Hepatocyte (in vitro differentiated cells): ENCODE data around the gene ATOH8. TPM values are rescaled to one million over a fixed set of nuclear protein-coding genes. Genes with fewer than 3 reads are reported as not detected.

ENCODE experiments used
- DNase-seq: peaks from one replicate; pipeline ENCODE4 v3.0.0-alpha.2; 2016; ENCODE audit warnings: low spot score
- H2AFZ ChIP-seq: fragments of 200-600 bp; sonication (generic); 2 replicates; pipeline ENCODE4 v1.6.0; 2016; ENCODE audit warnings: antibody characterized with exemption, mild to moderate bottlenecking
- H3K27ac ChIP-seq: fragments of 200-600 bp; sonication (generic); 2 replicates; pipeline ENCODE4 v1.5.1; 2016; ENCODE audit warnings: mild to moderate bottlenecking
- H3K27me3 ChIP-seq: fragments of 200-600 bp; sonication (generic); 2 replicates; pipeline ENCODE4 v1.6.1; 2016
- H3K36me3 ChIP-seq: fragments of 200-600 bp; sonication (generic); replicated peaks from 2 replicates; pipeline ENCODE4 v1.5.1; 2016; ENCODE audit warnings: low read depth; ENCODE audit not compliant: insufficient read depth
- H3K4me1 ChIP-seq: fragments of 200-600 bp; sonication (generic); 2 replicates; pipeline ENCODE4 v1.5.1; 2016; ENCODE audit warnings: mild to moderate bottlenecking, moderate library complexity; ENCODE audit not compliant: insufficient read depth
- H3K4me2 ChIP-seq: fragments of 200-600 bp; sonication (generic); 2 replicates; pipeline ENCODE4 v1.6.0; 2016
- H3K4me3 ChIP-seq: fragments of 200-600 bp; sonication (generic); 2 replicates; pipeline ENCODE4 v1.5.1; 2016; ENCODE audit warnings: mild to moderate bottlenecking
- H3K79me2 ChIP-seq: fragments of 200-600 bp; sonication (generic); 2 replicates; pipeline ENCODE4 v1.6.0; 2017; ENCODE audit warnings: mild to moderate bottlenecking
- H3K9me2 ChIP-seq: fragments of 200-600 bp; sonication (generic); replicated peaks from 2 replicates; pipeline ENCODE4 v1.6.0; 2017; ENCODE audit warnings: mild to moderate bottlenecking; ENCODE audit not compliant: insufficient read depth
- H3K9me3 ChIP-seq: fragments of 200-600 bp; sonication (generic); 2 replicates; pipeline ENCODE4 v1.5.1; 2016; ENCODE audit warnings: low read depth, mild to moderate bottlenecking
- H4K20me1 ChIP-seq: fragments of 200-600 bp; sonication (generic); 2 replicates; pipeline ENCODE4 v1.6.0; 2016; ENCODE audit warnings: mild to moderate bottlenecking; ENCODE audit not compliant: insufficient read depth, poor library complexity, severe bottlenecking
- EZH2 ChIP-seq: fragments of 200-600 bp; sonication (generic); IDR thresholded peaks from 2 replicates; pipeline ENCODE4 v1.6.1; 2016; ENCODE audit warnings: antibody characterized with exemption, mild to moderate bottlenecking, borderline replicate concordance
- EZH2phosphoT487 ChIP-seq: fragments of 200-600 bp; sonication (generic); IDR thresholded peaks from one replicate; pipeline ENCODE4 v1.6.1; 2018; ENCODE audit warnings: antibody characterized with exemption, mild to moderate bottlenecking, low read depth, moderate library complexity; ENCODE audit not compliant: unreplicated experiment, severe bottlenecking
- WGBS: methylation state at CpG from one replicate; pipeline ENCODE4 v1.1.6; 2016; ENCODE audit warnings: low lambda C conversion rate; ENCODE audit errors: missing lambda C conversion rate; 5-methylcytosine and 5-hydroxymethylcytosine counted together
- polyA plus RNA-seq: library from polyadenylated mRNA; unstranded; fragments of >200 nt; fragmentation: Nextera tagmentation; extraction: Ambion mirVana; gene quantifications from 2 replicates; pipeline ENCODE4 v1.2.1, GENCODE V29; 2016
- total RNA-seq: library from RNA; depleted of rRNA; stranded (reverse); fragments of >200 nt; gene quantifications from 2 replicates; pipeline ENCODE4 v1.2.3, GENCODE V29; 2014
- TF ChIP-seq, protein P1 (sequence below): fragments of 200-600 bp; sonication (generic); IDR thresholded peaks from 2 replicates; pipeline ENCODE4 v1.5.1; 2016; ENCODE audit warnings: antibody characterized with exemption, mild to moderate bottlenecking; ENCODE audit not compliant: poor library complexity

ATOH8 gene
- total and polyA plus RNA-seq, 2 experiments from 2014 or later: 1.3 to 2.0 TPM

DNA sequence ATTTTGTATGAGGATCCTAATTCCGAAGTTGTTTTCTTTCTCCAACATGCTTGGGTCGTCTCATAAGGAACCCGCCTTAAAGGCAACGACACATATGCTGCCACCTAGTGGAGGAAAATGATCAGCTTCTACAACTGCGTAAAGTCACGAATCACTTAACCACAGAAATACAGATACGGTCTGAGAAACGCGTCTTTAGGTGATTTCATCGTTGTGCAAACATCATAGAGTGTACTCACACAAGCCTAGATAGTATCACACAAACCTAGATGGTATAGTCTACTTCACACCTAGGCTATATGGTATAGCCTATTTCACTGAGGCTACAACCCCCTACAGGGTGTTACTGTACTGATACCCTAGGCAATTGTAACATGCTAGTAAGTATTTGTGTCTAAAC, 46.5 kb upstream of the ATOH8 start:
- Histone ChIP-seq H3K79me2 (no peaks in the 10 kb centered on the region), H3K36me3 (no peaks in the 10 kb centered on the region), H2AFZ (no peak overlapping the region), H4K20me1 (no peaks in the 10 kb centered on the region), H3K9me3 (no peaks in the 10 kb centered on the region), H3K4me3 (no peak overlapping the region), H3K4me2 (no peak overlapping the region), H3K27me3 (no peaks in the 10 kb centered on the region), H3K9me2 (no peaks in the 10 kb centered on the region), H3K27ac (no peak overlapping the region), H3K4me1 (no peaks in the 10 kb centered on the region)
- TF ChIP-seq EZH2phosphoT487 (no peak), EZH2 (no peak)
- TF ChIP-seq, protein P1, sequence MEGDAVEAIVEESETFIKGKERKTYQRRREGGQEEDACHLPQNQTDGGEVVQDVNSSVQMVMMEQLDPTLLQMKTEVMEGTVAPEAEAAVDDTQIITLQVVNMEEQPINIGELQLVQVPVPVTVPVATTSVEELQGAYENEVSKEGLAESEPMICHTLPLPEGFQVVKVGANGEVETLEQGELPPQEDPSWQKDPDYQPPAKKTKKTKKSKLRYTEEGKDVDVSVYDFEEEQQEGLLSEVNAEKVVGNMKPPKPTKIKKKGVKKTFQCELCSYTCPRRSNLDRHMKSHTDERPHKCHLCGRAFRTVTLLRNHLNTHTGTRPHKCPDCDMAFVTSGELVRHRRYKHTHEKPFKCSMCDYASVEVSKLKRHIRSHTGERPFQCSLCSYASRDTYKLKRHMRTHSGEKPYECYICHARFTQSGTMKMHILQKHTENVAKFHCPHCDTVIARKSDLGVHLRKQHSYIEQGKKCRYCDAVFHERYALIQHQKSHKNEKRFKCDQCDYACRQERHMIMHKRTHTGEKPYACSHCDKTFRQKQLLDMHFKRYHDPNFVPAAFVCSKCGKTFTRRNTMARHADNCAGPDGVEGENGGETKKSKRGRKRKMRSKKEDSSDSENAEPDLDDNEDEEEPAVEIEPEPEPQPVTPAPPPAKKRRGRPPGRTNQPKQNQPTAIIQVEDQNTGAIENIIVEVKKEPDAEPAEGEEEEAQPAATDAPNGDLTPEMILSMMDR: peak; percentile 89
- 6% methylated on average over 10 of the region's 10 CpGs for WGBS
- peak; percentile 93 for DNase-seq

DNA sequence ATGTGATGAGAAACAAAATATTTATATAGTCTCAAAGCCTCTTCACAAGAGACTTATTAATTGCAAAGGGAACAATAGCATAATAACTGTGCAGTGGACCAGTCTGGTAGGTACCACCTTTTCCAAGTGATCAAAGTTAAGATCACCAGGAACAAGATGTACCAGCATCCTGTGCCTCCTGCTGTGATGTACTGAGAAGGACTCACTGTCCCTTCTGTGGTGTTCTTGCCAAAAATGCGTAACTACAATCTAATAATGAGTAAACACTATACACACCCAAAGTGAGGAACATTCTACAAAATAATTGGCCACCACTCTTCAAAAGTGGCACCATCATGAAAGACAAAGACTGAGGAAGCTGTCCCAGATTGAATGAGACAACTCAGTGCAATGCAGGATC, 45.1 kb upstream of the ATOH8 start:
- Histone ChIP-seq H3K36me3 (no peaks in the 10 kb centered on the region), H4K20me1 (no peaks in the 10 kb centered on the region), H3K4me1 (peaks cover 5% of the 10 kb centered on the region), H3K27ac (no peak overlapping the region), H3K4me3 (no peak overlapping the region), H3K27me3 (no peaks in the 10 kb centered on the region), H3K4me2 (no peak overlapping the region), H3K79me2 (no peaks in the 10 kb centered on the region), H3K9me2 (no peaks in the 10 kb centered on the region), H2AFZ (no peak overlapping the region), H3K9me3 (no peaks in the 10 kb centered on the region)
- TF ChIP-seq, protein P1: no peak
- no peak for TF ChIP-seq EZH2
- TF ChIP-seq EZH2phosphoT487: no peak
- no peak for DNase-seq
- WGBS: 71% methylated on average over 1 of the region's 1 CpG

DNA sequence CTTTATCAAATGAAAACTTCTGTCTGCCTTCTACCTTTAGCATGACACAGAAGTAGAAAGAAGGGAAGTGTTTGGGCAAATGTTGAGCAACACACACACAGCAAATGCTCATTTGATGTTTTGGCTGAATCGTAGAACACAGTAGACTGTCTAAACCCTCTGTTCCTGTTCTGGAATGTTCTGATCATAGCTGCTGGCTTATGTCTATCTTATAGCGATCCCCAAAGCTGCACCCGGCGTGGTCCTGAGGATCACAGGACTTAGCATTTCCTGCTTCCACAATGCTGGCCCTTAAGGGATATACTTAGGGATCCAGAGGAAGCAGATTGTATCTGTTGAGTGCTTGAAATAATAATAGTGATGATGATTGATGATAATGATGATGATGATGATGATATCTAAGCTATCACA, 44.4 kb upstream of the ATOH8 start:
- no peaks in the 10 kb centered on the region for H3K27me3 ChIP-seq
- no peaks in the 10 kb centered on the region for H4K20me1 ChIP-seq
- no peak overlapping the region for H3K4me2 ChIP-seq
- no peaks in the 10 kb centered on the region for H3K9me3 ChIP-seq
- no peaks in the 10 kb centered on the region for H3K9me2 ChIP-seq
- no peak for DNase-seq
- 59% methylated on average over 4 of the region's 4 CpGs for WGBS
- TF ChIP-seq, protein P1: no peak
- no peak for TF ChIP-seq EZH2phosphoT487
- peaks cover 5% of the 10 kb centered on the region for H3K4me1 ChIP-seq
- H2AFZ ChIP-seq: no peak overlapping the region
- no peaks in the 10 kb centered on the region for H3K79me2 ChIP-seq
- H3K27ac ChIP-seq: no peak overlapping the region
- no peak overlapping the region for H3K4me3 ChIP-seq
- no peaks in the 10 kb centered on the region for H3K36me3 ChIP-seq
